ENCODE measurements around the gene SLC39A11.

DNA sequence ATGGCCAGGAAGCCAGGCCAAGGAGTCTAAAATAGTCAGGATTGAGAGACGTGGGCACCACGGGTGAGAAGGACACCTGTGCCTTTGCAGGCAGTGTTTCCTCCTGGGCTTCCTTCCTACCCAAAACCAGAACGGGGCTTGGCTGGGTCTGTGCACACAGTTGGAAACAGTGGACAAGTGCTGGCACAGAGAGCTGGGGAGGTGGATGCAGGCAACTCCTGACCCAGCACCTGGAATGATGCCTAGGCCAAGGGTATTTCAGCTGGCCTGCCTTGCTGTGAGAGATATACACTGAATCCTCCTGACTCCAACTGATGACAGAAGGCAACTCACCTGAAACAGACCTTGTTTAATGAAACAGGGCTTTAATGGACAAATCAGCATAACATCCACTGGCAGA lies 186.2 kb downstream of the SLC39A11 start:
- TF ChIP-seq, protein P1, sequence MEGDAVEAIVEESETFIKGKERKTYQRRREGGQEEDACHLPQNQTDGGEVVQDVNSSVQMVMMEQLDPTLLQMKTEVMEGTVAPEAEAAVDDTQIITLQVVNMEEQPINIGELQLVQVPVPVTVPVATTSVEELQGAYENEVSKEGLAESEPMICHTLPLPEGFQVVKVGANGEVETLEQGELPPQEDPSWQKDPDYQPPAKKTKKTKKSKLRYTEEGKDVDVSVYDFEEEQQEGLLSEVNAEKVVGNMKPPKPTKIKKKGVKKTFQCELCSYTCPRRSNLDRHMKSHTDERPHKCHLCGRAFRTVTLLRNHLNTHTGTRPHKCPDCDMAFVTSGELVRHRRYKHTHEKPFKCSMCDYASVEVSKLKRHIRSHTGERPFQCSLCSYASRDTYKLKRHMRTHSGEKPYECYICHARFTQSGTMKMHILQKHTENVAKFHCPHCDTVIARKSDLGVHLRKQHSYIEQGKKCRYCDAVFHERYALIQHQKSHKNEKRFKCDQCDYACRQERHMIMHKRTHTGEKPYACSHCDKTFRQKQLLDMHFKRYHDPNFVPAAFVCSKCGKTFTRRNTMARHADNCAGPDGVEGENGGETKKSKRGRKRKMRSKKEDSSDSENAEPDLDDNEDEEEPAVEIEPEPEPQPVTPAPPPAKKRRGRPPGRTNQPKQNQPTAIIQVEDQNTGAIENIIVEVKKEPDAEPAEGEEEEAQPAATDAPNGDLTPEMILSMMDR (IDR thresholded peaks at IDR 0.05) = no peak
- TF ChIP-seq POLR2A (IDR thresholded peaks at IDR 0.05) = no peak

All from thyroid gland (tissue), 4 donors.